HCT116 (cell line): ENCODE results near the gene HADH. TPM values are rescaled to one million over a fixed set of nuclear protein-coding genes. Genes with fewer than 3 reads are reported as not detected.

Experiments
- total RNA-seq: library from RNA; stranded (reverse); gene quantifications from one replicate; pipeline ENCODE4 v1.2.1, GENCODE V29; 2021; ENCODE audit not compliant: unreplicated experiment

The HADH gene
- total RNA-seq, 1 experiment from 2014 or later = 30.2 TPM

Other genes with a start within 250 kb of the HADH start
- gene SGMS2, start 165.0 kb upstream of the HADH start, total RNA-seq = 36.6 TPM
- gene CYP2U1, start 58.3 kb upstream of the HADH start, total RNA-seq = 4.0 TPM
- 0.79 TPM for gene LEF1, start 179.0 kb downstream of the HADH start, total RNA-seq